Activated T-cell treated with anti-CD3 and anti-CD28 coated beads for 48 hours (primary cell): ENCODE data around the gene SRD5A1.

Experiments
- DNase-seq: peaks from one replicate; pipeline ENCODE4 v3.0.0-alpha.2; 2020; ENCODE audit warnings: low read depth

The SRD5A1 gene

GRCh38 chr5:6686501-6686900 is 53.3 kb downstream of the SRD5A1 start:
- DNase-seq = no peak

- no peak for DNase-seq
These were observed 53.7 kb downstream of the SRD5A1 start for GRCh38 chr5:6686915-6687409.

GRCh38 chr5:6687505-6687904 is 54.3 kb downstream of the SRD5A1 start:
- no peak for DNase-seq

GRCh38 chr5:6692906-6693305 is 59.7 kb downstream of the SRD5A1 start:
- DNase-seq = no peak

- no peak for DNase-seq
These were observed 65.5 kb downstream of the SRD5A1 start for GRCh38 chr5:6698696-6699095.

- no peak for DNase-seq
These were observed 66.1 kb downstream of the SRD5A1 start for GRCh38 chr5:6699357-6699756.

GRCh38 chr5:6700074-6700684 is 66.9 kb downstream of the SRD5A1 start:
- DNase-seq = no peak

- no peak for DNase-seq
These were observed 67.6 kb downstream of the SRD5A1 start for GRCh38 chr5:6700685-6701355.

- no peak for DNase-seq
These were observed 68.3 kb downstream of the SRD5A1 start for GRCh38 chr5:6701491-6701890.

- DNase-seq = no peak
These were observed 69.4 kb downstream of the SRD5A1 start for GRCh38 chr5:6702633-6703032.

GRCh38 chr5:6703806-6704205 is 70.6 kb downstream of the SRD5A1 start:
- no peak for DNase-seq

GRCh38 chr5:6704361-6704851 is 71.2 kb downstream of the SRD5A1 start:
- no peak for DNase-seq

- DNase-seq = no peak
These were observed 71.8 kb downstream of the SRD5A1 start for GRCh38 chr5:6705088-6705487.

GRCh38 chr5:6705959-6706358 is 72.7 kb downstream of the SRD5A1 start:
- no peak for DNase-seq

GRCh38 chr5:6707852-6708251 is 74.6 kb downstream of the SRD5A1 start:
- DNase-seq = no peak

- no peak for DNase-seq
These were observed 75.6 kb downstream of the SRD5A1 start for GRCh38 chr5:6708814-6709213.

- no peak for DNase-seq
These were observed 76.8 kb downstream of the SRD5A1 start for GRCh38 chr5:6710070-6710469.

GRCh38 chr5:6710551-6711318 is 77.5 kb downstream of the SRD5A1 start:
- DNase-seq = no peak

- DNase-seq = no peak
These were observed 78.3 kb downstream of the SRD5A1 start for GRCh38 chr5:6711409-6712141.

- DNase-seq = peak; percentile 51
These were observed 78.9 kb downstream of the SRD5A1 start for GRCh38 chr5:6712142-6712576.

- DNase-seq = peak; percentile 96
These were observed 79.5 kb downstream of the SRD5A1 start for GRCh38 chr5:6712577-6713273.
